Skeletal muscle satellite cell (primary cell): ENCODE data around the gene DMRTB1.

Experiments
- H3K27me3 ChIP-seq: 2 replicates; pipeline ENCODE4 v1.7.0; 2013; ENCODE audit warnings: low read length; ENCODE audit not compliant: control insufficient read depth, insufficient read depth
- H3K36me3 ChIP-seq: 2 replicates; pipeline ENCODE4 v1.7.0; 2013; ENCODE audit warnings: mild to moderate bottlenecking, control low read depth, low read length; ENCODE audit not compliant: insufficient read depth
- H3K4me1 ChIP-seq: 2 replicates; pipeline ENCODE4 v1.7.0; 2013; ENCODE audit warnings: low read length; ENCODE audit not compliant: control insufficient read depth, insufficient read depth
- H3K4me2 ChIP-seq: 2 replicates; pipeline ENCODE4 v1.7.0; 2013; ENCODE audit warnings: mild to moderate bottlenecking, low read length
- H3K4me3 ChIP-seq: 2 replicates; pipeline ENCODE4 v1.7.0; 2013; ENCODE audit warnings: low read length
- H3K9ac ChIP-seq: 2 replicates; pipeline ENCODE4 v1.7.0; 2013; ENCODE audit warnings: mild to moderate bottlenecking, low read depth, low read length, moderate library complexity
- H3K9me3 ChIP-seq: replicated peaks from 2 replicates; pipeline ENCODE4 v1.7.0; 2013; ENCODE audit warnings: mild to moderate bottlenecking, control low read depth, low read length

DMRTB1 gene

DNA sequence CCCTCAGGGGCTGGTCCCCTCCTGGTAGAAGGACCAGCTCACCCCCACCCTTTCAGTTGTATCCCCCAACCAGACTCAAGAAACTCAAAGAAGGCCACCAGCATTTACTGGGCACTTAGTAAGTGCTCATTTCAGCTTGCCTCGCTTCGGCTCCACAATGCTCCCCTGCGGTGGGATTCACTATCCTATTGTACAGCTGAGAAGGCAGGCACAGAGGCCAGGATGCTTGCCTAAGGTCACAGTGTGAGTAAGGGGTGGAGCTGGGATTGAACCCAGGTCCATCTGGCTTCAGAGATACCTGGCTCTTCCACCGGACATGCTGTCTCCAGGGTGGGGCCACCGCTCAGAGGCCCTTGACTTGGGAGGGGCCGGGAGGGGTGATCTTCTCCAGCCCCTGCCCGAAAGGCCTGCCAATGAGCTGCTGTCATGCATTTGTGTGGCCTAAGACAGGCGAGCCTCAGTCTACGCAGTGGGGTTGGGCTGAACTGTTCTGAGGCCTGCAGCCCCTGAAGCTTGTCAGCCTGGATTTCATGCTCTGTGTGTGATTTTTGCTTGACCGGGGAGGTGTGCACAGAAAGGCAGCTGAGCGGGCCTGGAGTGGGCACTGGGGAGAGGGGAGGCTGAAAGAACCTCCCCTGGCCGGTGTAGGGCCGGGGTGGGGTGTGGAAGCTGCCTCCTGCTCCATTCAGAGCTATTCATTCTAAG is 48.1 kb downstream of the DMRTB1 start:
- Histone ChIP-seq H3K36me3 (peaks cover 17% of the 10 kb centered on the region), H3K4me2 (no peak overlapping the region), H3K9me3 (no peaks in the 10 kb centered on the region), H3K4me3 (no peak overlapping the region), H3K9ac (no peak overlapping the region), H3K27me3 (no peaks in the 10 kb centered on the region), H3K4me1 (peaks cover 11% of the 10 kb centered on the region)

DNA sequence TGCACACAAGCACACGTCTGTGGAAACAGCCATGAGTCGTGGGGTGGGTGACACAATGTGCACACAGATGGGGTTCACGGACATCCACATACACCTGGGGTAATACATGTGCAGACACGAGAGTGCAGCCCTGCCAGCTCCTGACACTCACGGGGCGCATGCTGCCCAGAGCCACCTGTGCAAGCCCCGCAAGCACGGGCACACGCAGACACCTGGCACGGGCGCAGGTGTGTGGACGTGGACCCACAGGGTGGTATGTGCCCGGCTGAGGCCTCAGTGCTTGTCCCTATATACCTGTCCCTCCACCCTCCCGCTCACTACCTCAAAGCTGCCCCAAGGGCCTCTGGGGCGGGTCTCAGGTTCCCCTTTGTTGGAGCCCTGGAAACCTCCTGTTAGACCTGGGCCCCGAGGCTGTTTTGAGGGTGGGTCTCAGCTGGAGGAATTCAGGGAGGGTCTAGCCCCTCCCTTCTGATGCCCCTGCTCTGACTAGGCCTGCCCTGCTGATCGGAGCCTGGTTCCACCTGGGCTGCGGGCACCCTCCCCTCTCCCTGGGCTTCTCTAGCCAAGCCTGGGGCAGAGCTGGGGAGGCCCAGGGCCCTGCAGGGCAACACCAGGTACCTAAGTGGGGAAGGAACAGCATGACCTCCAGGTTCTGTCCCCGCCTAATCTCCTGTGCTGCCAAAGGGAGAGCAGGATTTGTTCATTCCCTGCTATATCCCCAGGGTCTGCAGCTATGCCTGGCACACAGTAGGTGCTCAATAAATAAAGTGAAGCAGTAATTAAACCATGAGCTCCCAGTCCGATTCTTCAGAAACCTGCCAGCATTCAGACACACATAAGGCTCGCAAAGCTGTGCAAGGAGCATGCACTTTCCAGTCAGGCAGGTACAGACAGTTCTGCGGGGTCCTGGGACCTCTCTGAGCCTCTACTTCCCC is 49.1 kb downstream of the DMRTB1 start:
- Histone ChIP-seq H3K9ac (no peak overlapping the region), H3K4me2 (no peak overlapping the region), H3K9me3 (no peaks in the 10 kb centered on the region), H3K4me3 (no peak overlapping the region), H3K36me3 (peaks cover 20% of the 10 kb centered on the region), H3K4me1 (peaks cover 22% of the 10 kb centered on the region), H3K27me3 (no peaks in the 10 kb centered on the region)

DNA sequence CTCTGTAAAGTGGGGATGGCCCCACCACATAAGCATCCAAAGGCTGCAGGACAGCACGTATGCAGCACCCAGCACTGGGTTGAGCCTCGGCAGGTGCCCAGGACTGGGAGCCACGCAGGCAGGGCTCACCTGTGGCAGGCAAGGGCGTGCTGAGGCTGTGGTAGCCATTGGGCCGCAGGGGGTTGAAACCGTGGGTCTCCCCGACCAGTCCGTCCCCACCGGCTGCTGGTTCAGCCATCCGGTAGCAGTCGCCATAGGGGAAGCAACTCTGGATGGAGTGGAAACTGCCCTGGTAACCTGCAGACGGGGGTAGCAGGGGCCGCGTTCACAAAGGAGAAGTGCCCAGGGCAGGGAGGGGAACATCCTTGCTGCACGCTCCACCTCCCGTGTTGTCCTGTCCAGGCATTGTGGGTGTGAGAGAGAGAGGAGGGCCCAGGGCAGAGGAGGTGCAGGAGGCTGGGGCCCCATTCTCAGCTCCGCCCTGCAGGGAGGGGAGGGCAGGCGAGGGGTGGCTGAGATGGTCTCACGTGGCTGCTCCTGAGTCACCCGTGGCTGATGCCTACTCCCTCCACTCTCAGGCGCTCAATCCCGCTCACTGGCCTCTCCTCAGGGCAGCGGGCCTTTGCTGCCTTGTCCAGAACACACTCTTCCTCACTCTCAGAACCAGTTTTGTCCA is 49.9 kb downstream of the DMRTB1 start:
- H3K9me3 ChIP-seq = no peaks in the 10 kb centered on the region
- H3K36me3 ChIP-seq = peaks cover 27% of the 10 kb centered on the region
- peaks cover 23% of the 10 kb centered on the region for H3K4me1 ChIP-seq
- no peak overlapping the region for H3K4me2 ChIP-seq
- no peaks in the 10 kb centered on the region for H3K27me3 ChIP-seq
- no peak overlapping the region for H3K4me3 ChIP-seq
- no peak overlapping the region for H3K9ac ChIP-seq

DNA sequence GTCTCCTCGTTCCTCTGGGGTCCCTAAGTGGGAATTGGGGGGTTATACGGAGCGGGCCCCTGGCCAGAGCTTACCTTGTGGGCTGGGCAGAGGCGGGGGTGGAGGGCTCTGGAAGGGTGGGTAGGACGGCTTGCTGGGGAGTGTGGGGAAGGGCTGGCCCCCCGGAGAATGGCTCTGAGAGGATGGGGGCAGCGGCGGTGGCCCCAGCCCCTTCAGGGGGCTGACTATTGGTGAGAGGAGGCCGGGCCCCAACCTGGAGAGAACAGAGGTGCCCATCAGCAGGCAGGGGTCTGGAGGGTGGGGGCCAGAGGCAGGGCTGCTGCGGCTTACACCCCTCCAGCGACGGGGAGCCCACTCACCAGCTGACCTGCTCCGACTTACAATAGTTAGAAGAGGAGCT is 50.6 kb downstream of the DMRTB1 start:
- H3K4me1 ChIP-seq = peaks cover 23% of the 10 kb centered on the region
- no peaks in the 10 kb centered on the region for H3K27me3 ChIP-seq
- H3K4me2 ChIP-seq = no peak overlapping the region
- no peak overlapping the region for H3K4me3 ChIP-seq
- no peak overlapping the region for H3K9ac ChIP-seq
- no peaks in the 10 kb centered on the region for H3K9me3 ChIP-seq
- peaks cover 33% of the 10 kb centered on the region for H3K36me3 ChIP-seq

DNA sequence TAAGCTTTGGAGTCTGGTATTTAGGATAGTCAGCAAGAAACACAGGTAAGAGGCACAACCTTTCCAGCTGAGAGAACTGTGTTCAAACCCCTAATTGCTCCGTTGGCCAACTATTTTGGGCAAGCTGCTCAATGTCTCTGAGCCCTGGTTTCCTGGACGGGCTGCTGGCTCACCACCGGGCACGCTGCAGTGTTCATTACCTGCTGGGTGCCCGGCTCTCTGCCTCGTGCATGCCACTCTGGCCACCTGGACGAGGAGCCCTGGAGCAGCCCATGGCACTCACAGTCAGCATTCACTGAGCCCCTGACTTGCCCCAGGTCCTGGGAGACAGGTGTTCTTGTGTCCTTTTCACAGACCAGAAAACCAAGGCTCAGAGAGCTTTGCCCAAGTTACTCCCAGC is 51.0 kb downstream of the DMRTB1 start:
- Histone ChIP-seq H3K36me3 (peaks cover 37% of the 10 kb centered on the region), H3K4me3 (no peak overlapping the region), H3K9ac (no peak overlapping the region), H3K27me3 (no peaks in the 10 kb centered on the region), H3K4me1 (peaks cover 23% of the 10 kb centered on the region), H3K4me2 (no peak overlapping the region), H3K9me3 (no peaks in the 10 kb centered on the region)

DNA sequence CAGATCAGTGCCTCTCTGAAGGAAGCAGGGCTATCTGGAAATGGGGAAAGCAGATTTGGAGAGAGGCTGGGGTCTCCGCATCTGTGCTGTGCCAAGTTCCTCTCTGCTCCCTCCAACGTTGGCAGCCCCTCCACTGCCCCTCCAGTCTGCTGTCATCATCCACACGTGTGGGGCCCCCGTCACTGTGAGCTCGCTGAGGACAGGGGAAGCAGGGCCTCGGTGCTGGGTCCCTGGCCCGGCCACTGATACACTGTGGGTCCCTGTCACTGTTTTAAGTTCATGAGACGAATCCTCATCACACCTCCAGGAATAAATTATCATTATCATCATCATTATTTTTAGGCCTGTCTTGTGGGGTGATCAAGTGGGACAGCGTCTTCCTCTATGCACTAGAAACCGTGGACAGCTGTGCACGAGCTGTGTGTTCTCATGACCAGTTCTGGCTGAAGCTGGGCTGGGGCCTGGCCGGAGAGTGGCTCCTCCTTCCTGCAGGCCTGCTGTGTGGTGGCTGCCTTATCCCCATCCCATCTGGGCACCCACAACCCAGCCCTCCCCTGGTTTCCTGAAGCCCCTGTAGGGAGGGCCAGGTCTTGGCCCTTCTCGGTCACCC is 52.2 kb downstream of the DMRTB1 start:
- H3K27me3 ChIP-seq = no peaks in the 10 kb centered on the region
- no peak overlapping the region for H3K9ac ChIP-seq
- no peak overlapping the region for H3K4me3 ChIP-seq
- peaks cover 44% of the 10 kb centered on the region for H3K36me3 ChIP-seq
- H3K4me2 ChIP-seq = no peak overlapping the region
- peaks cover 23% of the 10 kb centered on the region for H3K4me1 ChIP-seq
- no peaks in the 10 kb centered on the region for H3K9me3 ChIP-seq

DNA sequence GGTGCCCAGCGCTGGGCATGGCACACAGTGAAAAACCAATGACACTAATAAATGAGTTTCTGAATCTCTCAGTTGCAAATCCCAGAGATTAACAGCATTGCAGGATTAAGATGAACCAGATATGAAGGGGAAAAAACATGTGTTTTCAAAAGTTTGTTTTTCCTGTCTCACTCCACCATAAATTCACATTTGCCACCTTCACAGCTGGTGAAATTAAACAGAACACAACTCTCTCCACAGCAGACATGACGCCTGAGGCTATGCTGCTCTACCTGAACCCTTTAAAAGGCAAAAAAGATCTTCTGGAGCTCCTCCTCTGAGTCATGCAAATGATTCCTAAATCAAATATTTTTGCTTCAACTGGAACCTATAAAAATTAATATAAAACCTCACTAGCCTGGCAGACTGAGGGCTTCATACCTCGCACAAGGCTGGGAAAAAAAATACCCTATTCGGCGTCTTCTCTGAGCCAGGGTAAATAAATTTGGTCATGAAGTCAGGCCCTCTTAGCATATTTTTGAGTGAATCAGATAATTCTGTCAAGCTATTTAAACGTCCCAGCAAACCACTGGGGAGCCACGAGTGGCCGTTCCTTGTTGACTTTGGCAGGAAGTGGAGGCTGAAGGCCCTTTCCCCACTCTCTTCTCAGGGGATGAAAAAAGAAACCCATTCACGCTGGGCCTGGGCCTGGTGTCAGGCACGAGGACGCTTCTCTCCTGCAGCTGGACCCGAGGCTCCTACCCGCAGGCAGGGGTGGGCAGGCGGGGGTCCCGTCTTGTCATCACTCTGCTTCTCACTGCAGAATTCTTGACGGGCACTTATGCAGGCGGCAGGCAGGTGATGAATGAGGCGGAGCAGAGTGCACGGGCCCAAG is 53.0 kb downstream of the DMRTB1 start:
- peak overlapping the region; percentile 42 for H3K4me2 ChIP-seq
- peaks cover 47% of the 10 kb centered on the region for H3K36me3 ChIP-seq
- no peaks in the 10 kb centered on the region for H3K9me3 ChIP-seq
- no peaks in the 10 kb centered on the region for H3K27me3 ChIP-seq
- H3K4me1 ChIP-seq = peaks cover 23% of the 10 kb centered on the region
- H3K4me3 ChIP-seq = no peak overlapping the region
- H3K9ac ChIP-seq = no peak overlapping the region

DNA sequence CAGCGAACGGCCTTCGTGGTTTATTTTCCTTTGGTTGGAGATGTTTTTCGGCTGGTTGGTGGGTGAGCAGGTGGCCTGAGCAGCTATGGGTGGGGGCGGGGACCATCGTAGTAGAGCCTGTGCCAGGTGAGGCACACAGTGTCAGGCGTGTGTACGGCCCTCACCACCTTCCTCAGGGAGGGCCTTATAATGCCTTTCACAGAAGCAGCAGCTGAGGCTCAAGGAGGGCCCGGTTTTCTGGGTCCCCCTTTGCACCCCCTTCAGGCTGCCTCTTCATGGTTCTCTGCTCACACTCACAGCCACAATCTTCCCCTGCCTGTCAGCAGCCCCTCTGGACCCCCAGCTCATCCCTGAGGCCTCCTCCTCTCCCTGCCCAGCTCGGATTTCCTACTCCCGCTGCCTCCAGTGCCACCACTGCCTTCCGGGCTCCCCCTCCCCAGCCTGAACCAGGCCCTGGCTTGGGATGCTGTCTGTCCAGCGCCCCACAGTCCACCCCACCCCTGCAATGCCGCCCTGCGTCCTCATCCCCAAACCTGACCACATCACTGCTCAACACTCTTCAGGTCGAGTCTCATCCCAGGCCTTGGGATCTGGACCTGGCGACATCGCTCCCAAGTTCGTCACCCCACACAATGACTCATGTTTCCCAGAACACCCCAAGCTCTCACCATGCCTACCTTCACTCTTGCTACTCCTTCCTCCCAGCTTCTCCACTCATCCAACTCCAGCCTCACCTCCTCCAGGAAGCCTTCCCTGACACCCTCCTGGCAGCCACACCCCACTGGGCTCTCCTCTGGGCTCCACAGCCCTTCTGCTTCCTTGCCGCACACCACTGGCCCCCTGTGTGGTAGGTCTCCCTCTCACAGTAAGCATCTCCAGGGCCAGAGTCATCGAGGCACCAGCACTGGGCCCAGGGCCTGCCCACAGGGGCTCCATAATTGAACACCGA is 53.9 kb downstream of the DMRTB1 start:
- Histone ChIP-seq H3K9ac (no peak overlapping the region), H3K27me3 (no peaks in the 10 kb centered on the region), H3K4me3 (no peak overlapping the region), H3K9me3 (no peaks in the 10 kb centered on the region), H3K4me1 (peaks cover 23% of the 10 kb centered on the region), H3K36me3 (peaks cover 55% of the 10 kb centered on the region), H3K4me2 (peak overlapping the region; percentile 42)

DNA sequence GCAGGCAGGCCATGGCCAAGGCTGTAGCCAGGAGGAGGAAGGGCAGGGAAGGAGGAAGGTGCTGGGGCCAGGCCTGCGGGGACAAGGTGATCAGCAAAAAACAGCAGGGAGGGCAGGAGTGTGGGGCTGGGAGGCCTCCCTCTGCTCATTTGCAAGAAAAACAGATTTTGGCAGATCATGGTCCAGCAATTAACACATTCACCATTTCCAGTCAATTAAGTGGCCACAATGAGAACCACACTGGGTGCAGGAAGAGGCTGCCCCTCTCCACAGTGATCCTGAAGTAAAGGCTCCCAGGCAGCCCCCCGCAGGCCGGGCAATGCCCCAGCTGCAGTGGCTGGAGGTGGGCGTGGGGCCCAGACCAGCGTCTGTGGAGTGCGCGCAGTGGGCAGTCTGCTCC is 54.6 kb downstream of the DMRTB1 start:
- peaks cover 60% of the 10 kb centered on the region for H3K36me3 ChIP-seq
- no peaks in the 10 kb centered on the region for H3K9me3 ChIP-seq
- H3K4me3 ChIP-seq = no peak overlapping the region
- no peak overlapping the region for H3K9ac ChIP-seq
- no peak overlapping the region for H3K4me2 ChIP-seq
- H3K4me1 ChIP-seq = peaks cover 23% of the 10 kb centered on the region
- no peaks in the 10 kb centered on the region for H3K27me3 ChIP-seq

DNA sequence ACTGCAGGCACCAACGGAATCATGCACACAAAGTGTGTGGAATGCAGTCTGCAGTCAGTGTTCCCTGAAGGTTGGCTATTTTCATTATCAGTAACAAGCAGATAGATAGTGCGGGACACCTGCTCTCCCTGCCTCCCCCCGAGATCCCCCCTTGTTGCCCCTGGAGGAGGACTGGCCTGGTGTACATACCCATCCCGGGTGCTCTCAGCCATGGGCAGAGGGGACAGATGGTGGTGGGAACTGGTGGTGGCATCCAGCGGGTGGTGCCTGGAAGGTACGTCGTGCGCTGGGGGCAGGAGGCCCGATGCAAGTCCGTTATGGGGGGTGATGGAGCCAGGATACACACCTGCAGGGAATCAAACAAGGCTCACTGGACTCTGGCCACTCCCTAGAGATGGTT is 55.2 kb downstream of the DMRTB1 start:
- no peak overlapping the region for H3K4me3 ChIP-seq
- no peaks in the 10 kb centered on the region for H3K27me3 ChIP-seq
- peaks cover 57% of the 10 kb centered on the region for H3K36me3 ChIP-seq
- no peak overlapping the region for H3K4me2 ChIP-seq
- H3K9me3 ChIP-seq = no peaks in the 10 kb centered on the region
- no peak overlapping the region for H3K9ac ChIP-seq
- H3K4me1 ChIP-seq = peaks cover 23% of the 10 kb centered on the region
